LNCAP (cell line): ENCODE measurements around the gene TMEM117.
A peak's percentile ranks its signal among the peaks of the same experiment; 100 is the strongest.

Source experiments
- TF ChIP-seq, protein P1 (sequence below): fragments of 450-650 bp; IDR thresholded peaks from 2 replicates; pipeline ENCODE4 v1.5.1; 2017; ENCODE audit warnings: mild to moderate bottlenecking

TMEM117 gene

DNA sequence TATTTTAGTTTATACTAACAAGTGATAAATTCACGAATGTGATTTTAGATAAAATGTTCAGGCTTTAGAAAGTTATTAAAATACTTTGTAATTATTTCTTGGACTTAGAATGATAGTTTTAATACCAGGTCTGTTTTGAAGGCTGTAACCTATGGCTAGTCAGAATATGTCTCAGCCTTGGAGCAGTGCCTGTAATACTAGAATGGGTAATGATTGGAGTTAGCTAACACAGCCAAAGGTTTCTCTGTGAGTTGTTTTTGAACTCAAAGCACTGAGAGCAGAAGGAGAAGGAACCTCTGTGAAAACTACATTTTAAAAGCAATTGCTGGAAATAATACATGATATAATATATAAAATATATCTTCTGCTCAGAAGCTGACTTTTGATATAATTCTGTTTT, 110.1 kb downstream of the TMEM117 start:
- TF ChIP-seq, protein P1, sequence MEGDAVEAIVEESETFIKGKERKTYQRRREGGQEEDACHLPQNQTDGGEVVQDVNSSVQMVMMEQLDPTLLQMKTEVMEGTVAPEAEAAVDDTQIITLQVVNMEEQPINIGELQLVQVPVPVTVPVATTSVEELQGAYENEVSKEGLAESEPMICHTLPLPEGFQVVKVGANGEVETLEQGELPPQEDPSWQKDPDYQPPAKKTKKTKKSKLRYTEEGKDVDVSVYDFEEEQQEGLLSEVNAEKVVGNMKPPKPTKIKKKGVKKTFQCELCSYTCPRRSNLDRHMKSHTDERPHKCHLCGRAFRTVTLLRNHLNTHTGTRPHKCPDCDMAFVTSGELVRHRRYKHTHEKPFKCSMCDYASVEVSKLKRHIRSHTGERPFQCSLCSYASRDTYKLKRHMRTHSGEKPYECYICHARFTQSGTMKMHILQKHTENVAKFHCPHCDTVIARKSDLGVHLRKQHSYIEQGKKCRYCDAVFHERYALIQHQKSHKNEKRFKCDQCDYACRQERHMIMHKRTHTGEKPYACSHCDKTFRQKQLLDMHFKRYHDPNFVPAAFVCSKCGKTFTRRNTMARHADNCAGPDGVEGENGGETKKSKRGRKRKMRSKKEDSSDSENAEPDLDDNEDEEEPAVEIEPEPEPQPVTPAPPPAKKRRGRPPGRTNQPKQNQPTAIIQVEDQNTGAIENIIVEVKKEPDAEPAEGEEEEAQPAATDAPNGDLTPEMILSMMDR = no peak

DNA sequence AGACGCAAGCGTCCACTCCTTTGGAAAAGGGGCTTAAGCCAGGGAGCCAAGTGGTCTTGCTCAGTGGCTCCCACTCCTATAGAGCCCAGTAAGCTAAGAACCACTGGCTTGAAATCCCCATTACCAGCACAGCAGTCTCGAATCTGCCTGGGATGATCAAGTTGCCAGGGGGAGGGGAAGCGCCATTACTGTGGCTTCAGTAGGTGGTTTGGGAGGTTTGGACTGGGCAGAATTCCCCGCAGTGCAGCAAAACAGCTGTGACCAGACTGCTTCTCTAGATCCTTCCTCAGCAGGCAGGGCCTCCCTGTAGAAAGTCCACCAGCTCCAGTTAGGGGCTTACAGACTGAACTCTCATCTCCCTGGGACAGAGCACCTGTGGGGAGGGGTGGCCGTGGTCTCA, 115.4 kb downstream of the TMEM117 start:
- TF ChIP-seq, protein P1 = no peak

DNA sequence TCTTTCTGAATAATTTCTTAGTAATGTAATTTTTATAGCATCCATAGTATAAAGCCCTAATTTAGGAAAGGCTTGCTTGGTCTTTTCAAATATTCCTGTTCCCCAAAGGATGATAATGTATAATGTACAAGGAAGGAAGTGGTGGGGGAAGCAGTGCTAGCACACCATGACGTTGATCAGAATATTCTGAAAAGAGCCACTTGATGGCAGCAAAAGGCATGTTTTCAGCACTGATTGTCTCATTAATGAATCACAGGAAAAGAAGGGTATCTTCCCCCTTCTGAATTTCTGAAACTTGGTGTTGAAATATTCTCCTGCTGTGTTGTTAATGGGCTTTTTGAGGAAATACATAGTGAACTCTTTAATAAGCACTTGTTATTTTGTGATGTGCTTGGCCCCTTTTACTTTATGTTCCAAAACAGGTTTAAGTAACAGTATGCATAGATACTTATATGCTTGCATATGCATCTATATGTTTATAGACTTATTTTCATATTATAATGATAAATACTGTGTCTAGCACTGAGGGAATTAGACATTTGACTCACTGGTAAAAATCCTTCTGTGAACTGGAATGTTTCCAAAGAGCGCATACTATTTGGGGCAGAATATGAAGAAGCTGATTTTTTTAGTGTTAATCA, 122.0 kb downstream of the TMEM117 start:
- TF ChIP-seq, protein P1 = peak; percentile 54

DNA sequence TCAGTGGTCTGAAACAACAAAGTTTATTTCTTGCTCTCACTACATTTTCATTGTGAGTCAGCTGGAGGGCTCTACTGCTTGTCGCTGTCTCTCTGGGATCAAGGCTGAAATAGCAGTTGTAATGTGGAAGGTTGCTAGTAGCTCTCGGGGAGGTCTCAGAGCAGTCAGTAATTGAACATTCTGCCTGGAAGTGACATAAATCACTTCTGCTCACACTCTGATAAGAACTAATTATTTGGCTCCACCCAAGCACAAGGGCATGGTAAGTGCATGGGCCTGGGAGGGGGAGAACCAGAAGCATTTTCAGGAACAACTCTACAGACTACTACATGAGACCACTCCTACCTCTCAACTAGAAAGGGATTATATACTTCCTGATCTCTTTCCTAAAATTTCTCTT, 128.2 kb downstream of the TMEM117 start:
- TF ChIP-seq, protein P1 = no peak

DNA sequence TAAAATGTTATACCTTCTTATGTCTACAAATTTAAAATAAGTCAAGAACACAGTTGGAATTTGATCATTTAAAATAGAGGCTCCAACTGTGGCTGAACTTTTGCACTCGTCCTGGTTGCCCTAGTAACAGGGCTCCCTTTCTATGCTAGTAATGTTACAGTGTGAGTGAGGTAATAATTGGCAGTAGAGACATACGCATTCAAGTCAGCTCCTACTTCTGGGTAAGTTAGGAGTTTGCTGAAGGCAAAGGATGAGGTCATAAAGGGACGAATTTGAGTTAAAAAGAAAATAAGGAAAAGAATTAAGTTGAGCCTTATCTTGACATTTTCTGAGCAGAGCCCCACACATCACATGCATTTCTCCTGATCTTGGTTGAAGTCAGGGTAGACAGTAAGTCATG, 129.1 kb downstream of the TMEM117 start:
- TF ChIP-seq, protein P1 = no peak

DNA sequence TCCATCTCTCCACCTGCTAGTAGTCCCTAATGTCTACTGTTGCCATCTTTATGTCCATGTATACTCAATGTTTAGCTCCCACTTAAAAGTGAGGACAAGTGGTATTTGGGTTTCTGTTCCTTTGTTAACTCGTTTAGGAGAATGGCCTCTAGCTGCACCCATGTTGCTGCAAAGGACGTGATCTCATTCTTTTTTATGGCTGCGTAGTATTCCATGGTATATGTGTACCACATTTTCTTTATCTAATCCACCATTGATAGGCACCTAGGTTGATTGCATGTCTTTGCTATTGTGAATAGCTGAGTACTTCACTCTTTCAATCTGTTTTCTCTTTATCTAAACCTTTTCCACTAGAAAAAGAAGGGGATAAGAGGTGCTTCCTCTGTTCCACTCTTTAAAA, 130.0 kb downstream of the TMEM117 start:
- TF ChIP-seq, protein P1 = no peak

DNA sequence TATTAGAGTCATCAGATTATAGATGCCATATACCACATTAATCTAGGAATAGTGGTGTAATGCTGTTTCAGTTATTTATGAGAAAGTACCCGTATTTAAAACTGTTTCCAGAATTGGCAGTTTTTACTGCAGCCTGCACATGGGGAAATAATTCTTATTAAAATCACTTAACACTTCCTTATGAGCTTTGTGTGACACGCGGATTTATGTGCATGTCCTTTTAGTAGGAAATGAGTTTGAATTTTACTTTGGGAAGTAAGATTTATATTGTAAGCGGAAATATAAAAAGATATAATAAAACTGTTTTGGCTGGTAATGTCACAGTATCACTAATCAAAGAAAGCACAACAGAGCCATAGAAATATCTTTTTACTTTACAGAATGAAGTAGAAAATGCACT, 132.9 kb downstream of the TMEM117 start:
- TF ChIP-seq, protein P1 = no peak

DNA sequence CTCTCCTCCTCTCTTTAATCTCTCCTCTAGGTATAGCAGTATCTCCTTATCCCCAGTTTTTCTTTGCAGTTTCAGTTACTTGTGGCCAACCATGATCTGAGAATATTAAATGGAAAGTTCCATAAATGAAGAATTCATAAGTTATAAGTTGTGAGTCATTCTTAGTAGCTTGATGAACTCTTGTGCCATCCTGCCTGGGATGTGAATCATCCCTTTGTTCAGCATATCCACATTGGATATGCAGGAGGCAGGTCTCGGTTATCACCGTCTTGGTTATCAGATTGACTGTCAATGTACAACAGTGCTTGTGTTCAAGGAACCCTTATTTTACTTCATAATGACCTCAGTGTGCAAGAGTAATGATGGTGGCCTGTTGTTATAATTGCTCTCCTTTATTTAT, 134.0 kb downstream of the TMEM117 start:
- TF ChIP-seq, protein P1 = no peak
